Heart right ventricle (tissue), 16 donors: ENCODE results near the gene AQP1. TPM values are rescaled to one million over a fixed set of nuclear protein-coding genes. Genes with fewer than 3 reads are reported as not detected.

Source experiments
- ATAC-seq, 8 donors: fragments of 200-7000 bp; cut with Tn5 transposase; one replicate each; pipeline ENCODE4 v1.9.1; 2020; ENCODE audit warnings: mild to moderate bottlenecking in 8 of 8, moderate library complexity in 8 of 8, moderate number of reproducible peaks in 1 of 8
- DNase-seq, 2 donors: peaks; one replicate each; pipeline ENCODE4 v3.0.0-alpha.2; 2020
- H3K27ac ChIP-seq, 10 donors: fragments of 200-600 bp; sonication (generic) in 2 of 10; one replicate each; pipeline versions ENCODE4 v1.5.0 to v1.8.0; 2020 to 2022; ENCODE audit warnings: mild to moderate bottlenecking in 3 of 10
- H3K27me3 ChIP-seq, 7 donors: fragments of 200-600 bp; one replicate each; pipeline ENCODE4 v1.8.0; 2021 to 2022; ENCODE audit warnings: mild to moderate bottlenecking in 2 of 7
- H3K36me3 ChIP-seq, 9 donors: fragments of 200-600 bp; sonication (generic) in 1 of 9; one replicate each; pipeline versions ENCODE4 v1.5.0 to v1.8.0; 2020 to 2022; ENCODE audit warnings: mild to moderate bottlenecking in 2 of 9
- H3K4me1 ChIP-seq, 9 donors: fragments of 200-600 bp; sonication (generic) in 1 of 9; one replicate each; pipeline versions ENCODE4 v1.5.0 to v1.8.0; 2020 to 2022; ENCODE audit warnings: mild to moderate bottlenecking in 4 of 9
- H3K4me3 ChIP-seq, 10 donors: fragments of 200-600 bp; sonication (generic) in 2 of 10; one replicate each; pipeline versions ENCODE4 v1.5.0 to v1.8.0; 2020 to 2022; ENCODE audit warnings: mild to moderate bottlenecking in 7 of 10, moderate library complexity in 2 of 10
- H3K9me3 ChIP-seq, 11 donors: fragments of 200-600 bp in 10 of 11; sonication (generic) in 2 of 11; one replicate each; pipeline versions ENCODE4 v1.5.0 to v1.8.0; 2013 to 2022; ENCODE audit warnings: mild to moderate bottlenecking in 2 of 11, control low read depth in 1 of 11, moderate library complexity in 1 of 11
- CTCF ChIP-seq, 9 donors: fragments of 200-600 bp; sonication (generic) in 2 of 9; IDR thresholded peaks; one replicate each; pipeline versions ENCODE4 v1.5.0 to v1.8.0; 2021 to 2022; ENCODE audit warnings: antibody characterized with exemption in 9 of 9, mild to moderate bottlenecking in 5 of 9, moderate library complexity in 1 of 9
- WGBS, 2 donors: extraction: QIAGEN DNeasy Blood & Tissue Kit; methylation state at CpG; one replicate each; pipeline ENCODE4 v1.1.7; 2013; ENCODE audit warnings: inconsistent platforms in 1 of 2; 5-methylcytosine and 5-hydroxymethylcytosine counted together
- intact Hi-C, 10 donors: fragments of 100-400 bp; cut with DNase I; formaldehyde crosslinking; loops; one replicate each; pipeline versions ENCODE4 v1.11.1 to v1.14.2; 2022
- polyA plus RNA-seq, 2 donors: library from polyadenylated mRNA; stranded (reverse); fragments of 200-250 nt; gene quantifications; one replicate each; pipeline ENCODE4 v1.2.3, GENCODE V29; 2013
- total RNA-seq, 10 donors: library from RNA; stranded (reverse); fragmentation: NEBNext Ultra II Directional in 3 of 10; extraction: Animal tissue kit (Norgen Biotek cat#: 25700) in 3 of 10; gene quantifications; one replicate each; pipeline versions ENCODE4 v1.2.1 to v1.2.4, GENCODE V29; 2021 to 2023
- donor health status: Arrhythmogenic right ventricular cardiomyopathy.
- donor health status: ischemic (EF 13 %, LVEDD 7.1; RV severe dilation, severe dysfunction).
- donor health status: healthy with polysubstance abuse.
- donor health status: DM: no; HTN: yes; CAD: no.
- donor health status: DM: no; HTN: no; CAD: no.
- donor health status: ischemic (EF 25% LVEDD 6.9; RV normal size, moderate dysfunction).
- donor health status: ischemic (EF 25% LVEDD 5.7; RV mildly dilated, moderate dysfunction).
- donor health status: healthy.
- donor health status: DM: yes; HTN: yes; CAD: no.
- donor health status: Ischemic cardiomyopathy.
- donor health status: ischemic (EF 35%, LVEDD 5.7; RV mildly dilated, moderate dysfunction).
- donor health status: nonischemic (EF 11% LVEDD 7.7; RV severe dilation, severe dysfunction).
- donor health status: DM: yes; HTN: yes; CAD: no.
- donor health status: PGD.
- donor health status: ischemic (EF 29% LVEDD 5.4; RV normal size, mild dysfunction).
- donor health status: nonischemic (EF 23%, LVEDD 6.1; RV moderate dilation, normal function).

Gene AQP1
- total and polyA plus RNA-seq, 12 donors = 101 to 274 (median 182) TPM

- ATAC-seq = no peak
- 68 to 71% methylated on average over 9 of the region's 9 CpGs for WGBS, 2 donors
- H3K4me1 ChIP-seq = peaks cover 19 to 90% (median 77%) of the 10 kb centered on the region in 9 donors
- no peaks in the 10 kb centered on the region for H3K9me3 ChIP-seq
- H3K27ac ChIP-seq = peak overlapping the region in 5 of 10 donors; percentile 6 to 63 (median 24)
- no peak overlapping the region for H3K4me3 ChIP-seq
- H3K27me3 ChIP-seq = no peaks in the 10 kb centered on the region
- H3K36me3 ChIP-seq = no peaks in the 10 kb centered on the region
- no peak for DNase-seq
- TF ChIP-seq CTCF (IDR thresholded peaks at IDR 0.05) = no peak
- intact Hi-C loops = no loop called here
These were observed 15.6 kb upstream of the AQP1 start for GRCh38 chr7:30896036-30896435.

DNA sequence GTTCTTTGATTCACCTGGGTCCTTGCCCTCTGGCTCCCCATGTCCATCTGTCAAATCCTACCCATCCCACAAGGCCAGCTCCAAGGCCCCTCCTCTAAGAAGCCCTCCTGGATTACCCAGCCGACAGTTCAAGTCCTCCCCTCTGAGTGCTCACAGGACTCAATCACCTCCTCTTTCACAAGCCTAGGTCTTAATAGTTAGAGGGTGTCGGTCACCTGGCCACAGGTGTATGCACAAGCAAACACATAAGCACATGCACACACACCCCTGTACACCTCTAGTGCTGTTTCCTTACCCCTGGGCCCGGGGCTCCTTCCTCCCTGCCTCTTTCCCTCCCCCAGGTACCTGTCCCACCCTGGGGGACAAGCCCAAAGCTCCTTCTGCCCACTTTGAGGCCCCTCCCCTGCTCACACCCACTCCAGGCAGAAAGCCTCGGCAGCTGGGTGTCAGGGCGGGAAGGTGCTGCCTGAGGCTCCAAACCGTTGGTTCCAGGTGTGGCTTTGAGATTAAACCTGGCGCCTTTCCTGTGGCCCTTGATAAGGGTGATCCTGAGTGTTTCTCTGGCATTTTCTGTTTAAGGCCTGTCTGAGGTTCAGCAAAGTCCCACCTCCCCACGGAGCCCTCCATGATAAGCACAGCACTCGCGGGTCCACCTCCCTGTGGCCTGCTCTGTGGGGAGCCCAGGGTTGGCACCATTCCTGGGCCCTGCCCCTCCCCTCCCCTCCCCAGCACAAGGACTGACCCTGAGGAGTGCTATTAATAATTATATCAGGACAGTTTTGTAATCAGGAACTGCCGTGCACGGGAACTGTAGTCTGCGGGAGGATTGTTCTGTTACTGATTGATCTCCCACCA, 14.6 kb upstream of the AQP1 start:
- Histone ChIP-seq H3K9me3 (no peaks in the 10 kb centered on the region), H3K27ac (peak overlapping the region in 7 of 10 donors; percentile 0 to 83 (median 18)), H3K36me3 (no peaks in the 10 kb centered on the region), H3K27me3 (no peaks in the 10 kb centered on the region), H3K4me1 (peaks cover 19 to 97% (median 77%) of the 10 kb centered on the region in 9 donors), H3K4me3 (no peak overlapping the region)
- WGBS, 2 donors = 35% methylated on average over 13 of the region's 13 CpGs
- DNase-seq = no peak
- intact Hi-C loops = no loop called here
- peak in 3 of 8 donors; percentile 35 to 47 (median 44) for ATAC-seq
- TF ChIP-seq CTCF (IDR thresholded peaks at IDR 0.05) = no peak

DNA sequence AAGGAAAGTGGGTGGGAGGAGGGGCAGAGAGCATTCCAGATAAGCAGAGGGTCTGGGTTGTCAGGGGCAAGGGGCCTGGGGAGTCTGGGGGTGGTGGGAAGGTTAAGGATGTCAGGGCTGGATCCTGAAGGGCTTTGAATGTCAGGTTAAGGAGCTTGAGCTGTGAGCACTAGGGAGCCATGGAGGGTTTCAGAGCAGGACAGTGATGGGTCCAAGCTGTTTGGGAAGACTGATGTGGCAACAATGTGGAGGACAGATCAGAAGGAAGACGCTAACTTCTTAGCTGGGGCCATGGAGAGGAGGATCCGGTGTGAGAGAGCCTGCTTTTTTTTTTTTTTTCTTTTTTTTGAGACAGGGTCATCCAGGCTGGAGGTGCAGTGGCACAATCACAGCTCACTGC, 13.9 kb upstream of the AQP1 start:
- Histone ChIP-seq H3K4me1 (peaks cover 18 to 93% (median 77%) of the 10 kb centered on the region in 9 donors), H3K36me3 (no peaks in the 10 kb centered on the region), H3K27me3 (no peaks in the 10 kb centered on the region)

GRCh38 chr7:30898411-30898810, 13.2 kb upstream of the AQP1 start:
- Histone ChIP-seq H3K4me1 (peaks cover 16 to 87% (median 71%) of the 10 kb centered on the region in 9 donors), H3K4me3 (no peak overlapping the region), H3K27me3 (no peaks in the 10 kb centered on the region), H3K9me3 (no peaks in the 10 kb centered on the region), H3K36me3 (no peaks in the 10 kb centered on the region), H3K27ac (peak overlapping the region in 7 of 10 donors; percentile 4 to 83 (median 39))
- no peak for DNase-seq
- TF ChIP-seq CTCF (IDR thresholded peaks at IDR 0.05) = no peak
- no peak for ATAC-seq
- WGBS, 2 donors = 57 to 76% methylated on average over 12 of the region's 12 CpGs
- intact Hi-C loops = no loop called here

More for the DNA sequence above, 13.9 kb upstream of the AQP1 start:
- intact Hi-C loops = no loop called here
- Histone ChIP-seq H3K27ac (peak overlapping the region in 3 of 10 donors; percentile 42 to 83 (median 42)), H3K9me3 (no peaks in the 10 kb centered on the region), H3K4me3 (no peak overlapping the region)
- no peak for DNase-seq
- WGBS, 2 donors = 52 to 64% methylated on average over 2 of the region's 2 CpGs
- ATAC-seq = no peak
- no peak for TF ChIP-seq CTCF (IDR thresholded peaks at IDR 0.05)
